ENCODE results near the gene EXD1.

DNA sequence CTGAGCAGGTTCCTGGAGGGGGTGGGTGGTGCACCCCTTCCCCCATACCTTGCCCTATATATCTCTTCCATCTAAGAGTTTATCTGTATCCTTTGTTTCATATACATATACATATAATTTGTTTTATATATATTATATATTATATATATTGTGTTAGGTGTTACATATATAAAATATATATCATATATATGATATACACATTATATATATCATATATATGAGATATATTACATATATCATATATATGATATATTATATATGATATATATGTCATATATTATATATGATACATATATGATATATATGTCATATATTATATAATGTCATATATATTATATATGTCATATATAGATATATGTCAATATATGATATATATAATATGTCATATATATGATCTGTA, 31.1 kb downstream of the EXD1 start:
- TF ChIP-seq, protein P1, sequence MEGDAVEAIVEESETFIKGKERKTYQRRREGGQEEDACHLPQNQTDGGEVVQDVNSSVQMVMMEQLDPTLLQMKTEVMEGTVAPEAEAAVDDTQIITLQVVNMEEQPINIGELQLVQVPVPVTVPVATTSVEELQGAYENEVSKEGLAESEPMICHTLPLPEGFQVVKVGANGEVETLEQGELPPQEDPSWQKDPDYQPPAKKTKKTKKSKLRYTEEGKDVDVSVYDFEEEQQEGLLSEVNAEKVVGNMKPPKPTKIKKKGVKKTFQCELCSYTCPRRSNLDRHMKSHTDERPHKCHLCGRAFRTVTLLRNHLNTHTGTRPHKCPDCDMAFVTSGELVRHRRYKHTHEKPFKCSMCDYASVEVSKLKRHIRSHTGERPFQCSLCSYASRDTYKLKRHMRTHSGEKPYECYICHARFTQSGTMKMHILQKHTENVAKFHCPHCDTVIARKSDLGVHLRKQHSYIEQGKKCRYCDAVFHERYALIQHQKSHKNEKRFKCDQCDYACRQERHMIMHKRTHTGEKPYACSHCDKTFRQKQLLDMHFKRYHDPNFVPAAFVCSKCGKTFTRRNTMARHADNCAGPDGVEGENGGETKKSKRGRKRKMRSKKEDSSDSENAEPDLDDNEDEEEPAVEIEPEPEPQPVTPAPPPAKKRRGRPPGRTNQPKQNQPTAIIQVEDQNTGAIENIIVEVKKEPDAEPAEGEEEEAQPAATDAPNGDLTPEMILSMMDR (IDR thresholded peaks at IDR 0.05) = no peak
- TF ChIP-seq POLR2A (IDR thresholded peaks at IDR 0.05) (no peak), POLR2AphosphoS5 (IDR thresholded peaks at IDR 0.05) (no peak)
